GM12878 (cell line): ENCODE data around the gene TOMM20. TPM values are rescaled to one million over a fixed set of nuclear protein-coding genes. Genes with fewer than 3 reads are reported as not detected.
"Not testable (repeated sequence)": the region's sequence is repeated elsewhere in the genome, so short reads cannot be mapped to it uniquely, and the experiment has no call there.

Source experiments
- ATAC-seq: fragments of 200-7000 bp; cut with Tn5 transposase; 3 replicates; pipeline ENCODE4 v1.9.1; 2020; ENCODE audit warnings: mild to moderate bottlenecking, moderate library complexity
- BruUV-seq: library from RNA; stranded (reverse); fragments of 400-500 nt; replicated peaks from 2 replicates; lab custom pipeline; 2021; lab: Mats Ljungman, UMichigan
- CTCF ChIA-PET: fragments of 300-600 bp; sonication (Branson Sonifier 250); formaldehyde crosslinking; extraction: SDS; loops from one replicate; lab custom pipeline; 2021; ENCODE audit warnings: inconsistent platforms; lab: Yijun Ruan, JAX
- POLR2A ChIA-PET: fragments of 350-600 bp; formaldehyde crosslinking; extraction: SDS; loops from one replicate; lab custom pipeline; 2021; ENCODE audit warnings: inconsistent platforms; lab: Charles Lee
- RAD21 ChIA-PET: fragments of 300-600 bp; sonication (Branson Sonifier 250); formaldehyde crosslinking; loops from one replicate; lab custom pipeline; 2023; ENCODE audit warnings: antibody characterized with exemption; ENCODE audit not compliant: unreplicated experiment; lab: Charles Lee
- SMC1A ChIA-PET: fragments of 300-600 bp; sonication (Branson Sonifier 250); formaldehyde crosslinking; loops from one replicate; lab custom pipeline; 2023; ENCODE audit not compliant: unreplicated experiment, uncharacterized antibody; lab: Charles Lee
- DNase-seq: peaks from one replicate; pipeline ENCODE4 v3.0.0-alpha.2; 2011; ENCODE audit warnings: low read depth, low spot score
- FAIRE-seq: peaks from 3 replicates; lab custom pipeline; 2011; peaks lifted over from hg19 to GRCh38; lab: Jason Lieb, UNC
- H2AFZ ChIP-seq: 2 replicates; pipeline ENCODE4 v1.6.0; 2011; ENCODE audit warnings: low read depth, low read length, control low read depth; ENCODE audit not compliant: control insufficient read depth
- H3K27ac ChIP-seq: 2 replicates; pipeline ENCODE4 v1.5.1; 2011; ENCODE audit warnings: control low read depth; ENCODE audit not compliant: control insufficient read depth, insufficient read depth
- H3K27me3 ChIP-seq, 2 experiments: replicated peaks in 1 of 2; 2 replicates each; pipeline versions ENCODE4 v1.6.0 to v1.6.1; 2011; ENCODE audit warnings: low read length in 1 of 2; ENCODE audit not compliant: control insufficient read depth in 2 of 2, insufficient read depth in 2 of 2
- H3K36me3 ChIP-seq, 2 experiments: 2 replicates each; pipeline ENCODE4 v1.5.1; 2011; ENCODE audit warnings: low read length in 1 of 2; ENCODE audit not compliant: control insufficient read depth in 2 of 2, insufficient read depth in 2 of 2
- H3K4me1 ChIP-seq: 2 replicates; pipeline ENCODE4 v1.6.1; 2011; ENCODE audit warnings: mild to moderate bottlenecking, low read length, moderate library complexity, mixed read lengths; ENCODE audit not compliant: control insufficient read depth, insufficient read depth
- H3K4me2 ChIP-seq: 2 replicates; pipeline ENCODE4 v1.6.0; 2011; ENCODE audit warnings: control low read depth; ENCODE audit not compliant: control insufficient read depth, insufficient read depth
- H3K4me3 ChIP-seq: fragments of 200-600 bp; sonication (generic); 2 replicates; pipeline ENCODE4 v1.5.1; 2016
- H3K79me2 ChIP-seq: 2 replicates; pipeline ENCODE4 v1.6.0; 2011; ENCODE audit warnings: low read length; ENCODE audit not compliant: control insufficient read depth, insufficient read depth
- H3K9ac ChIP-seq: 2 replicates; pipeline ENCODE4 v1.8.0; 2011; ENCODE audit warnings: low read length, control low read depth, mixed read lengths; ENCODE audit not compliant: control insufficient read depth, insufficient read depth
- H3K9me3 ChIP-seq: replicated peaks from 3 replicates; pipeline ENCODE4 v1.5.1; 2011; ENCODE audit warnings: mild to moderate bottlenecking, low read length; ENCODE audit not compliant: control insufficient read depth, insufficient read depth
- H4K20me1 ChIP-seq: 2 replicates; pipeline ENCODE4 v1.6.0; 2011; ENCODE audit not compliant: control insufficient read depth, insufficient read depth
- HDGF ChIP-seq: fragments of 450-650 bp; IDR thresholded peaks from 2 replicates; pipeline ENCODE4 v1.6.1; 2016; ENCODE audit warnings: antibody characterized with exemption
- WGBS: methylation state at CpG from one replicate; pipeline ENCODE4 v1.1.6; 2016; ENCODE audit warnings: low lambda C conversion rate; ENCODE audit not compliant: insufficient replicate concordance, insufficient coverage; ENCODE audit errors: missing lambda C conversion rate; 5-methylcytosine and 5-hydroxymethylcytosine counted together
- in situ Hi-C: fragments of 300-500 bp; cut with MboI; formaldehyde crosslinking; loops from 9 replicates; pipeline ENCODE4 v1.14.3; 2018; ENCODE audit warnings: mixed read lengths
- intact Hi-C: fragments of 100-400 bp; cut with micrococcal nuclease; formaldehyde crosslinking; loops from one replicate; pipeline ENCODE4 v1.14.2; 2022; ENCODE audit not compliant: unreplicated experiment
- polyA plus RNA-seq, 11 experiments: library from polyadenylated mRNA; depleted of rRNA in 4 of 11; unstranded in 6 of 11; stranded (reverse) in 5 of 11; fragments of >200 nt; fragmentation: Nextera tagmentation in 4 of 11; fragmentation: Illumina TruSeq in 1 of 11; extraction: Ambion mirVana in 4 of 11; extraction: Trizol in 1 of 11; gene quantifications; 1 replicate in 1 of 11; 2 replicates in 10 of 11; pipeline versions ENCODE4 v1.2.1 to v1.2.3, GENCODE V29; 2011 to 2016; ENCODE audit warnings: inconsistent platforms in 2 of 11, missing spikeins in 2 of 11, low read depth in 1 of 11
- total RNA-seq, 4 experiments: library from RNA; depleted of rRNA in 3 of 4; stranded (reverse); fragments of >200 nt in 3 of 4; fragmentation: Illumina TruSeq in 1 of 4; extraction: Trizol in 1 of 4; gene quantifications; 2 replicates each; pipeline versions ENCODE4 v1.2.1 to v1.2.3, GENCODE V29; 2013 to 2021

TOMM20 gene
- total and polyA plus RNA-seq, 10 of the 15 experiments (the other 5 are each of a cell fraction or from before 2014, with no cell fraction given) = 39.8 to 138 (median 70.1) TPM

DNA sequence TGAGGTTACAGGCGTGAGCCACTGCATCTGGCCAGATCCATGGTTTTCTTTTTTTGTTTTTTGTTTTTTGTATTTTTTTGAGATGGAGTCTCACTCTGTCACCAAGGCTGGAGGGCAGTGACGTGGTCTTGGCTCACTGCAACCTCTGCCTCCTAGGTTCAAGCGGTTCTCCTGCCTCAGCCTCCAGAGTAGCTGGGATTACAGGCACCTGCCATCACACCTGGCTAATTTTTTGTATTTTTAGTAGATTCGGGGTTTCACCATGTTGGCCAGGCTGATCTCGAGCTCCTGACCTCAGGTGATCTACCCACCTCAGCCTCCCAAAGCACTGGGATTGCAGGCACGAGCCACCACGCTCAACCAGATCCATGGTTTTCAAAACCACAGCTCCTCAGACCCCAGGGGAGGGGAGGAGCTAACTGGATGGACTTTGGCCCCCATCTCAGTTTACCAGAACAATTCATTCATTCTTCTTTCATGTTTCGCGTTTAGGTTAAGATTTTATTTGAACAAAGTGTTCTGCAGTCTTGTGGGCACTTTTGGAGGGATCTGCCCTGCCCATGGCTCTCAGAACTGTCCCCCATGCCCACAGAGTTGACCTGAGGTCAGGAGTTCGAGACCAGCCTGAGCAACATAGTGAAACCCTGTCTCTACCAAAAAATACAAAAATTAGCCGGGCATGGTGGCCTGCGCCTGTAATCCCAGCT, 43.1 kb downstream of the TOMM20 start:
- 70% methylated on average over 12 of the region's 12 CpGs for WGBS
- peaks cover 17% of the 10 kb centered on the region for H3K4me1 ChIP-seq
- ChIA-PET RAD21 (interaction anchor here (1.1 to 3.3 kb wide), 3 partner anchors 19 to 597 kb away, joined by 3 to 41 read pairs (median 7); no protein-coding TSS in a partner anchor), SMC1A (interaction anchor here (1.4 to 11.3 kb wide), 5 partner anchors 102 to 597 kb away, joined by 4 to 174 read pairs (median 34); no protein-coding TSS in a partner anchor), CTCF (interaction anchor here (0.7 to 4.2 kb wide), 10 partner anchors 8 to 598 kb away, joined by 3 to 94 read pairs (median 4); no protein-coding TSS in a partner anchor)
- BruUV-seq, DNase-seq, H3K9ac ChIP-seq, H3K4me2 ChIP-seq, H2AFZ ChIP-seq, H3K27me3 ChIP-seq, H3K27ac ChIP-seq, H3K9me3 ChIP-seq, H3K79me2 ChIP-seq, H3K4me3 ChIP-seq, intact Hi-C loops, FAIRE-seq, H3K36me3 ChIP-seq, H4K20me1 ChIP-seq, POLR2A ChIA-PET, ATAC-seq: not testable (repeated sequence)
- in situ Hi-C loops = loop anchor here (10.0 to 25.0 kb wide), 2 partner anchors 351 to 973 kb away; no protein-coding TSS in a partner anchor

DNA sequence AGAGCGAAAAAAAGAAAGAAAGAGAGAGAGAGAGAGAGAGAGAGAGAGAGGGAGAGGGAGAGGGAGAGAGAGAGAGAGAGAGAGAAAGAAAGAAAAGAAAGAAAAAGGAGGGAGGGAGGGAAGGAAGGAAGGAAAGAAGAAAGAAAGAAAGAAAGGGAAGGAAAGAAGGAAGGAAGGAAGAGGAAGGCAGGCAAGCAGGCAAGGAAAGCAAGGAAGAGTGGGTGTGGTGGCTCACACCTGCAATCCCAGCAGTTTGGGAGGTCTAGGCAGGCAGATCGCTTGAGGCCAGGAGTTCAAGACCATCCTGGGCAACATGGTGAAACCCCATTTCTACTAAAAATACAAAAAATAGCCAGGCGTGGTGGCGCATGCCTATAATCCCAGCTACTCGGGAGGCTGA, 47.8 kb downstream of the TOMM20 start:
- ChIA-PET POLR2A (interaction anchor here (0.7 kb wide), 3 partner anchors 110 to 594 kb away, joined by 3 to 5 read pairs (median 4); no protein-coding TSS in a partner anchor), SMC1A (interaction anchor here (0.9 to 11.3 kb wide), 11 partner anchors 64 to 581 kb away, joined by 3 to 174 read pairs (median 4); no protein-coding TSS in a partner anchor)
- 87% methylated on average over 5 of the region's 5 CpGs for WGBS

More for the DNA sequence above, 47.8 kb downstream of the TOMM20 start:
- ATAC-seq, H3K36me3 ChIP-seq, H3K4me2 ChIP-seq, H2AFZ ChIP-seq, DNase-seq, H3K9ac ChIP-seq, BruUV-seq, H3K27ac ChIP-seq, H4K20me1 ChIP-seq, H3K9me3 ChIP-seq, intact Hi-C loops, H3K27me3 ChIP-seq, H3K4me3 ChIP-seq, FAIRE-seq: not testable (repeated sequence)
- peaks cover 11% of the 10 kb centered on the region for H3K79me2 ChIP-seq
- in situ Hi-C loops = loop anchor here (5.0 to 25.0 kb wide), 6 partner anchors 103 to 968 kb away; no protein-coding TSS in a partner anchor
- CTCF ChIA-PET = interaction anchor here (0.7 to 2.5 kb wide), 4 partner anchors 13 to 581 kb away, joined by 4 to 7 read pairs (median 4); no protein-coding TSS in a partner anchor
- TF ChIP-seq HDGF = 0 out of 2 replicates have a peak, but pooled peaks have one; percentile 16
- RAD21 ChIA-PET = interaction anchor here (1.0 to 7.9 kb wide), 10 partner anchors 69 to 581 kb away, joined by 3 to 85 read pairs (median 10); no protein-coding TSS in a partner anchor
- H3K4me1 ChIP-seq = peaks cover 59% of the 10 kb centered on the region
